ENCODE data around the gene LRPAP1.
"Not testable (repeated sequence)": the region's sequence is repeated elsewhere in the genome, so short reads cannot be mapped to it uniquely, and the experiment has no call there.

- not testable (repeated sequence) for TF ChIP-seq CTCF (IDR thresholded peaks at IDR 0.05); EZH2 (IDR thresholded peaks at IDR 0.05; ENCODE audit: borderline replicate concordance, insufficient read depth, low read depth, low read length, poor library complexity, severe bottlenecking)
These were observed 37.4 kb upstream of the LRPAP1 start for GRCh38 chr4:3569611-3570010.
